Measurements from ENCODE around the gene ONECUT2. TPM values are rescaled to one million over a fixed set of nuclear protein-coding genes. Genes with fewer than 3 reads are reported as not detected.

The ONECUT2 gene
- total and polyA plus RNA-seq, 5 experiments from 2014 or later = not detected

DNA sequence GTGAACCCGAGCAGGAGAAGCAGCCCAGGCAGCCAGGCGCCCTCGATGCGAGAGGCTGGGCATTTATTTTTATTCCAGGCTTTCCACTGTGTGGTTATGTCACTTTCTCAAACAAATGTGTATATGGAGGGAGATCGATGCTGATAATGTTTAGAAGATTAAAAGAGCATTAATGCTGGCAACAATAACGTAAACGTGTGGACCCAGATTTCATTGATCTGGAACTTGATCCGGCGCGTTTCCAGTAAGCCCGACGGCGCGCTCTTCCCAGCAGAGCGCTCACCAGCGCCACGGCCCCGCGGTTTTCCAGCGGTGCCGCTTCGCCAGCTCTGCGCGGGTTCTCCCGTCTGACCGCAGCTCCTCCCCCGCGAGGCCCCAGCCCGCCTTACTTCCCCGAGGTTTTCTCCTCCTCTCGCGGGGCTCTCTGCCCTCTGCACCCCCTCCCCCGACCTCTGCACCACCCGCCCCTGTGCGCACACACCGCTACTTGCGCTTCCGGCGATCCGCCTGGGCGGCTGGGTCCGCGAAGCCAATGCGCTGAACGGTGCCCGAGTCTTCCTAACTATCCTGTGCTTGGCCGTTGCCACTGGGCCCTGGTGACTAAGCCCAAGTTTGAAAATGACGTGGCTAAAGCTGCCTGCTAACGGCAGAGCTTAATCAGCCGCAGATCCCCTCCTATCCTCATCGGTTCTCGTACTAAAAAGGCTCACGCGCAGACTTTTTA is 6.1 kb downstream of the ONECUT2 start:
- Mint-ChIP-seq H3K27me3 (peaks cover 53 to 93% (median 76%) of the 10 kb centered on the region in 5 donors), H3K9me3 (peaks cover 0 to 4% (median 0%) of the 10 kb centered on the region in 9 donors), H3K4me3 (peak overlapping the region in 8 of 10 donors; percentile 11 to 75 (median 48)), H3K36me3 (peaks cover 0 to 5% (median 4%) of the 10 kb centered on the region in 3 donors), H3K27ac (no peak overlapping the region), H3K4me1 (peaks cover 19 to 47% (median 40%) of the 10 kb centered on the region in 4 donors)
- ATAC-seq = no peak
- no peak for DNase-seq
- POLR2A ChIA-PET = no interaction called here

DNA sequence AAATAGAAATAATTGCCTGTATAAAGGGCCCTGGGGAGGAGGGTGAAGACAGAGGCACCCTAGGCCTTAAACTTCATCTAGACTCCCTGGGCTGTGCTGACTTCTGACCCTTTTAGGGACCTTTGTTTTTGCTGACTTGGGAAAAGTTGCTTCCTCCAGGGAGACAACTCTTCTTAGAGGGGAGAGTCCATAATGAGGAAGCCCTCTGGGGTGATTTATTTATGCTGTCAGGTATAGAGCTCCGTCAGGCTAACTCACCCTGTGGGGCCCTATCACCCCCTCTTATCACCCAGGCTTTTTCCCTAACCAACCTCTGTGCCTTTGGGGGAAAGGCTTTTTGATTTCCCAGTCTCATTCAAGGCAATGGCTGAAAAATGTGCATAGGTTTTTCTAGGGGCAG is 8.1 kb downstream of the ONECUT2 start:
- H3K4me3 Mint-ChIP-seq = no peak overlapping the region
- H3K36me3 Mint-ChIP-seq = peaks cover 0 to 4% (median 0%) of the 10 kb centered on the region in 3 donors
- ATAC-seq (no peak), DNase-seq (no peak)
- peaks cover 52 to 93% (median 72%) of the 10 kb centered on the region in 5 donors for H3K27me3 Mint-ChIP-seq
- POLR2A ChIA-PET = no interaction called here
- peaks cover 0 to 10% (median 0%) of the 10 kb centered on the region in 9 donors for H3K9me3 Mint-ChIP-seq
- H3K27ac Mint-ChIP-seq = no peak overlapping the region
- H3K4me1 Mint-ChIP-seq = peaks cover 11 to 27% (median 24%) of the 10 kb centered on the region in 4 donors

DNA sequence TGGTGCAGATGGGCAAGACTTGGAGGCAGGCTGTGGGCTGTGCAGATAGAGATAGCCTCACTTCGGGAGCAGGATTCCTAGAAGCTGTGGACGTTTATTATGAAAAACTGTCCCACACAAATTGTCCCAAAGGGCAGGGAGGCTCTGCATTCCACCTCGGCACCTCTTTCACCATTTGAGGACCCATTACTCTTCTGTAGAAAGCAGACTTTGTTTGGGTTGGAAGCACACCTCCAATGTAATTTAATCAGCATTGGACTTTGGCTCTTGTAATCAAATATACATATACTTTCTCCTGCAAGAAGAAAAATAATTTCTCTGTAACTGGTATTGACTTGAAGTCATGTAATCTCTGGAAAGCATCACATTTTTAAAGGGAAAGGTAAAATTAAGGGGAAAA is 8.5 kb downstream of the ONECUT2 start:
- Mint-ChIP-seq H3K4me3 (no peak overlapping the region), H3K4me1 (peaks cover 8 to 23% (median 20%) of the 10 kb centered on the region in 4 donors), H3K9me3 (peaks cover 0 to 10% (median 0%) of the 10 kb centered on the region in 9 donors), H3K27me3 (peaks cover 54 to 93% (median 70%) of the 10 kb centered on the region in 5 donors), H3K36me3 (peaks cover 0 to 4% (median 0%) of the 10 kb centered on the region in 3 donors), H3K27ac (no peak overlapping the region)
- ATAC-seq (no peak), DNase-seq (no peak)
- POLR2A ChIA-PET = no interaction called here

DNA sequence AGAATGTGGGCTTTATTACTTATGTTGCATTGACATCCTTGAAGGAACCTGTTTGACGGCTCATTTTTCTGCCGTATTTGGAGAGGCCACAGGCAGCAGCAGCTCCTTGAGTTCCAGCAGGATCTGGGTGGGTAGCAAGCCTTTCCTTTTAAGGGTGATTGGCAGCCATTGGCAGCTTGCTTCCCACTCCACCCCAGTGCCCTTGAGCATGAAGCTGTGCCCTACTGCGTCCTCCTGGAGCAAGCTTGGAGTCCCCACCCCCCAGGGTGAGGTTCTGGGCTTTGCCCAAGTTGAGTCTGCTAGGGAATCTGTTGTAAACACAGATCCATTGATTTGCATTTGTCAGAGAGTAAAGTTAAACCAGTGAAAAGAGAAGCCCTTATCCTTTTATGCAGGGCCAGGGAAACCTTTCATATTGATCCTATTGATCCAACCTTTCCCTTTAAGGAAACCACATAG is 9.2 kb downstream of the ONECUT2 start:
- ATAC-seq (no peak), DNase-seq (no peak)
- POLR2A ChIA-PET = no interaction called here
- Mint-ChIP-seq H3K27me3 (peaks cover 52 to 93% (median 69%) of the 10 kb centered on the region in 5 donors), H3K27ac (no peak overlapping the region), H3K4me3 (no peak overlapping the region), H3K4me1 (peaks cover 5 to 16% (median 13%) of the 10 kb centered on the region in 4 donors), H3K9me3 (peaks cover 0 to 10% (median 0%) of the 10 kb centered on the region in 9 donors), H3K36me3 (peaks cover 0 to 2% (median 0%) of the 10 kb centered on the region in 3 donors)

DNA sequence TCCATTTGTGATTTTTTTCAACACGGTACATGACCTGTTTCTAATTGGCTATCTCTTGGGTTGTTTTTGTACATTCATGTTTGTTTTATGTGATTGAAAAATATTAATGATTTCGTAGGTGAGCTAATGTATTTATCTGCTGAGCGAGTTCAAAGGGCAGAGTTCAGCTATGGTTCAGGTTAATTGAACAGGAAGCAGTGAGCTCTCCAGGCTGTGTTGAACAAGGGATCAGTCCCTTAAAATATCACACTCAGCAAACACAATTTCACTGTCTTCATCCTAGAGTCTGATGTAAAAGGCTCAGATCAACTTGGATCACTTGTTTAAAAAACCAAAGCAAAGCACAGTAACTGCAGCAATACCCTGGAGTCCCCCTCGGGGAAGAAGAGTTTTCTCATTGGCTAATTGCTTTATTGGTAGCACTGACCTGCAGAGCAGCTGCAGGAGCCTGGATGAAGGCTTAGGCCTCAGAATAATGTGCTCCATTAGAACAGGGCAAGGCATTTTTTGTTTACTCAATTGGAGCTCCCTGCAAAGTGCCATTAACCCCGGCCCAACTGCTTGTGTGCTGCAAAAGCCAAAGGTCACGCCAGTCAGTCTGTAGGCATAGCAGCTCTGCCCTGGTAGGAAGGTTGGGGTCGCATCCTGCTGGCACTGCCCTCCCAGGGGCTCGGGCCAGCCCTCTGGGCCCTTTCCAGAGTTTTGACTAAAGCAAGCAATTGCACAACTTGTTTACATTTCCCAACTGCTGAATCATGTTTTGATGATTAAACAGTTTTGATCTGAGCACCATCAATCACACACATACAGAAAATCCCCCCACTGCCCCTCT is 10.5 kb downstream of the ONECUT2 start:
- Mint-ChIP-seq H3K9me3 (peaks cover 0 to 10% (median 0%) of the 10 kb centered on the region in 9 donors), H3K27me3 (peaks cover 53 to 96% (median 68%) of the 10 kb centered on the region in 5 donors), H3K36me3 (no peaks in the 10 kb centered on the region), H3K27ac (peak overlapping the region in 1 of 10 donors; percentile 60), H3K4me3 (no peak overlapping the region), H3K4me1 (peaks cover 4 to 9% (median 7%) of the 10 kb centered on the region in 4 donors)
- POLR2A ChIA-PET = no interaction called here
- ATAC-seq = no peak
- DNase-seq = no peak

GRCh38 chr18:57446322-57446721 is 11.1 kb downstream of the ONECUT2 start:
- Mint-ChIP-seq H3K27me3 (peaks cover 54 to 95% (median 65%) of the 10 kb centered on the region in 5 donors), H3K4me1 (peaks cover 4 to 5% (median 4%) of the 10 kb centered on the region in 4 donors), H3K9me3 (peaks cover 0 to 10% (median 0%) of the 10 kb centered on the region in 9 donors), H3K4me3 (no peak overlapping the region), H3K36me3 (no peaks in the 10 kb centered on the region), H3K27ac (peak overlapping the region in 1 of 10 donors; percentile 31)
- DNase-seq (no peak), ATAC-seq (no peak)
- POLR2A ChIA-PET = no interaction called here

- POLR2A ChIA-PET = no interaction called here
- H3K27me3 Mint-ChIP-seq = peaks cover 55 to 94% (median 67%) of the 10 kb centered on the region in 5 donors
- no peak overlapping the region for H3K4me3 Mint-ChIP-seq
- no peak for DNase-seq
- no peak overlapping the region for H3K27ac Mint-ChIP-seq
- H3K9me3 Mint-ChIP-seq = peaks cover 0 to 10% (median 0%) of the 10 kb centered on the region in 9 donors
- peaks cover 0 to 2% (median 0%) of the 10 kb centered on the region in 4 donors for H3K4me1 Mint-ChIP-seq
- no peak for ATAC-seq
- no peaks in the 10 kb centered on the region for H3K36me3 Mint-ChIP-seq
These were observed 12.0 kb downstream of the ONECUT2 start for GRCh38 chr18:57447154-57447621.

- no peak for ATAC-seq
- Mint-ChIP-seq H3K27ac (no peak overlapping the region), H3K36me3 (no peaks in the 10 kb centered on the region), H3K27me3 (peaks cover 19 to 49% (median 44%) of the 10 kb centered on the region in 5 donors), H3K4me3 (no peak overlapping the region), H3K4me1 (no peaks in the 10 kb centered on the region), H3K9me3 (peaks cover 0 to 15% (median 0%) of the 10 kb centered on the region in 9 donors)
- DNase-seq = no peak
- POLR2A ChIA-PET = no interaction called here
These were observed 20.5 kb downstream of the ONECUT2 start for GRCh38 chr18:57455576-57456129.

DNA sequence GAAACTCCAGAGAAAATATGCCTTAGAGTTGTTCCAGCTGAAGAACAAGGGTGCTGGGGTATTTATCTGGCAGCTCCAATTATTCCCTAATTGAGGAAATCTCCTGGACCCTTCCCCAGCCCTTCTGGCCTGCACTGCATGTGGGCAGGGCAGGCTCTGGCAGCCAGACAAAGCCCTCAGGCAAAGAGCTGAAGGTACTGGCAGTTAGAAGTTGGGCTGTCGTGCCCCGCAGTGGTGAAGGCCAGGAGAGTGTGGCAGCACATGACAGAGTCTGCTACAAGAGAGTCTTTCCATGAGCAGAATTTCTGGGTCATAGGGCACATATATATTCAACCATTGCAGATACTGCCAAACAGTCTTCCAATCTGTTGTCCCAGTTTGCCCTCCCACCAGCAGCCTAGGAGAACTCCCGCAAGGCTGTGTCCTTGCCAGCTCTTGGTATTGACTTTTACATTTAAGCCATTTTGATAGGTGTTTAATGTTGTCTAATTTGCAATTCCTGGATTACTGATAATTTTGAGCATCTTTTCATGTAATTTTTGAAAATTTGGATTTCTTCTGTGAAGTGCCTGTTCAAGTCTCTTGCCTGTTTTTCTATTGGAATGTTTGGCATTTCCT is 26.6 kb downstream of the ONECUT2 start:
- Mint-ChIP-seq H3K36me3 (no peaks in the 10 kb centered on the region), H3K9me3 (peaks cover 0 to 8% (median 0%) of the 10 kb centered on the region in 9 donors), H3K27me3 (peaks cover 4 to 36% (median 14%) of the 10 kb centered on the region in 5 donors), H3K4me3 (no peak overlapping the region), H3K4me1 (no peaks in the 10 kb centered on the region), H3K27ac (no peak overlapping the region)
- POLR2A ChIA-PET = no interaction called here
- ATAC-seq (no peak), DNase-seq (no peak)

GRCh38 chr18:57466307-57466706 is 31.1 kb downstream of the ONECUT2 start:
- ATAC-seq (no peak), DNase-seq (no peak)
- Mint-ChIP-seq H3K27ac (peak overlapping the region in 1 of 10 donors; percentile 9), H3K4me3 (no peak overlapping the region), H3K36me3 (no peaks in the 10 kb centered on the region), H3K4me1 (no peaks in the 10 kb centered on the region), H3K9me3 (peaks cover 0 to 2% (median 0%) of the 10 kb centered on the region in 9 donors), H3K27me3 (peaks cover 8 to 41% (median 36%) of the 10 kb centered on the region in 5 donors)
- POLR2A ChIA-PET = no interaction called here

- Mint-ChIP-seq H3K27ac (peak overlapping the region in 1 of 10 donors; percentile 9), H3K4me3 (no peak overlapping the region), H3K4me1 (no peaks in the 10 kb centered on the region), H3K36me3 (no peaks in the 10 kb centered on the region), H3K9me3 (peaks cover 0 to 2% (median 0%) of the 10 kb centered on the region in 9 donors), H3K27me3 (peaks cover 8 to 41% (median 37%) of the 10 kb centered on the region in 5 donors)
- ATAC-seq (no peak), DNase-seq (no peak)
- POLR2A ChIA-PET = no interaction called here
These were observed 31.7 kb downstream of the ONECUT2 start for GRCh38 chr18:57466745-57467409.

DNA sequence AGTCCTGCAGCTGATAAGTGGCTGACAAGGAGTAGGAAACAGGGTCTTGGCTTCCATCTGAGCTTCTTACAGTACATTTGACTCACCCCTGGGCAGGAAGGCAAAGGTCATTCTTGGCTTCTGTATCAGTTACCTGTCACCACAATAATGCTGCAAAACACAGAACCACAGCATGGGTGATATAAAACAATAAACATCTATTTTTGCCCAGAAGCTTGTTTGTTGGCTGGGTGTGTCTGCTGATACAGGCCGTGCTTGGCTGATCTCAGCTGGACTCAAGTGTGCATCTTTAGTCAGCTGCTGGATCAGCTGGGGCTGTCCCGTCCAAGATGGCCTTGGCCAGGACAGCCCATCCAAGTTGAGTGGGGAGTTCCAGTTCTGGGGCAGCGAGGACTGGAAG is 34.7 kb downstream of the ONECUT2 start:
- Mint-ChIP-seq H3K27me3 (peaks cover 5 to 40% (median 35%) of the 10 kb centered on the region in 5 donors), H3K27ac (no peak overlapping the region), H3K36me3 (no peaks in the 10 kb centered on the region), H3K4me3 (no peak overlapping the region), H3K4me1 (no peaks in the 10 kb centered on the region), H3K9me3 (peaks cover 0 to 2% (median 0%) of the 10 kb centered on the region in 9 donors)
- no peak for ATAC-seq
- POLR2A ChIA-PET = no interaction called here
- DNase-seq = no peak

Measured in naive thymus-derived CD8-positive, alpha-beta T cell (primary cell).